Kidney (tissue), 14 donors: ENCODE data around the gene ERI2. TPM values are rescaled to one million over a fixed set of nuclear protein-coding genes. Genes with fewer than 3 reads are reported as not detected.

Source experiments
- DNase-seq, 5 donors: peaks; one replicate each; pipeline ENCODE4 v3.0.0-alpha.2; 2013 to 2020
- FAIRE-seq: peaks from 2 replicates; lab custom pipeline; 2012; peaks lifted over from hg19 to GRCh38; lab: Jason Lieb, UNC
- H3K27ac ChIP-seq, 2 donors: one replicate each; pipeline ENCODE4 v1.7.0; 2013; ENCODE audit warnings: low read depth in 2 of 2, low read length in 2 of 2, inconsistent platforms in 1 of 2
- H3K27me3 ChIP-seq: one replicate; pipeline ENCODE4 v1.7.1; 2013; ENCODE audit warnings: low read length, inconsistent platforms; ENCODE audit not compliant: control insufficient read depth, insufficient read depth
- H3K36me3 ChIP-seq, 3 donors: one replicate each; pipeline versions ENCODE4 v1.7.0 to v1.7.1; 2013; ENCODE audit warnings: low read length in 3 of 3, control low read depth in 1 of 3, inconsistent platforms in 1 of 3; ENCODE audit not compliant: insufficient read depth in 3 of 3, control insufficient read depth in 2 of 3
- H3K4me1 ChIP-seq, 3 donors: one replicate each; pipeline versions ENCODE4 v1.7.0 to v1.7.1; 2013; ENCODE audit warnings: low read length in 3 of 3, inconsistent platforms in 1 of 3, low read depth in 1 of 3; ENCODE audit not compliant: control insufficient read depth in 2 of 3, insufficient read depth in 2 of 3
- H3K4me3 ChIP-seq, 3 donors: one replicate each; pipeline versions ENCODE4 v1.7.0 to v1.8.1; 2013; ENCODE audit warnings: low read length in 3 of 3, control low read depth in 1 of 3, inconsistent platforms in 1 of 3
- H3K9ac ChIP-seq, 3 donors: one replicate each; pipeline versions ENCODE4 v1.7.0 to v1.7.1; 2013; ENCODE audit warnings: low read length in 3 of 3, control low read depth in 1 of 3, inconsistent platforms in 1 of 3
- H3K9me3 ChIP-seq, 3 donors: one replicate each; pipeline versions ENCODE4 v1.7.0 to v1.7.1; 2013; ENCODE audit warnings: low read length in 3 of 3, control low read depth in 1 of 3, inconsistent platforms in 1 of 3; ENCODE audit not compliant: control insufficient read depth in 2 of 3, insufficient read depth in 1 of 3
- intact Hi-C: fragments of 100-400 bp; cut with DNase I; formaldehyde crosslinking; loops from one replicate; pipeline ENCODE4 v1.11.1; 2022
- polyA plus RNA-seq: library from polyadenylated mRNA; stranded (reverse); fragments of 350-450 nt; fragmentation: Illumina TruSeq; extraction: RNeasy Lipid Tissue Mini Kit (QIAGEN cat#74804); gene quantifications from one replicate; pipeline ENCODE4 v1.2.3, GENCODE V29; 2014; ENCODE audit warnings: low read depth, low replicate concordance; ENCODE audit not compliant: insufficient read depth
- total RNA-seq: library from RNA; stranded (reverse); fragmentation: NEBNext Ultra II Directional; extraction: Animal tissue kit (Norgen Biotek cat#: 25700); gene quantifications from one replicate; pipeline ENCODE4 v1.2.1, GENCODE V29; 2021
- TF ChIP-seq, protein P1 (sequence below): IDR thresholded peaks from 3 replicates; pipeline ENCODE4 v1.5.1; 2012; ENCODE audit warnings: mild to moderate bottlenecking, moderate library complexity, borderline replicate concordance; ENCODE audit not compliant: insufficient read depth; ENCODE audit errors: extremely low read depth
- donor health status: control.
- donor health status: control.
- donor health status: control.
- donor health status: control.
- donor health status: control.
- donor health status: DM: yes; HTN: yes; CAD: no.
- donor health status: Normal renal cell carcinoma (clear cell type).

Gene ERI2
- total and polyA plus RNA-seq, 2 donors from 2014 or later, result 7.1 to 14.3 TPM

DNA sequence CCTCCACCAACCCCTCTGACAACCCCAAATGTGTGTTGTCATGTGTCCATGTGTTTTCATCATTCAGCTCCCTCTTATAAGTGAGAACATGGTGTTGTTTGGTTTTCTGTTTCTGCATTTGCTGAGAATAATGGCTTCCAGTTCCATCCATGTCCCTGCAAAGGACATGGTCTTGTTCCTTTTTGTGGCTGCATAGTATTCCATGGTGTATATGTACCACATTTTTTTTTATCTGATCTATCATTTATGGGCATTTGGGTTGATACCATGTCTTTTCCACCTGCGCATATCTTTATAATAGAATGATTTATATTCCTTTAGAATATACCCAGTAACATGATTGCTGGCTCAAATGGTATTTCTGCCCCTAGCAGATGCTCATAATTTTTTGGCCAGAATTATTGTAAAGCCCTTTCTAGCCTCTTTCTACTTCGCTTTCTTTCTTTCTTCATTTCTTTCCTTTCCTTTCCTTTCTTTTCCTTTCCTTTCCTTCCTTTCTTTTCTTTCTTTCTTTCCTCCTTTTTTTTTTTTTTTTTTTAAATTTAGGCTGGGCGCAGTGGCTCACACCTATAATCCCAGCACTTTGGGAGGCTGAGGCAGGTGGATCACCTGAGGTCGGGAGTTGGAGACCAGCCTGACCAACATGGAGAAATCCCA is 12.8 kb upstream of the ERI2 start:
- Histone ChIP-seq H3K36me3 (no peaks in the 10 kb centered on the region), H3K9ac (no peak overlapping the region), H3K27ac (no peak overlapping the region), H3K9me3 (no peaks in the 10 kb centered on the region), H3K27me3 (no peaks in the 10 kb centered on the region), H3K4me1 (no peaks in the 10 kb centered on the region), H3K4me3 (no peak overlapping the region)
- DNase-seq, result no peak
- intact Hi-C loops, result no loop called here
- TF ChIP-seq, protein P1, sequence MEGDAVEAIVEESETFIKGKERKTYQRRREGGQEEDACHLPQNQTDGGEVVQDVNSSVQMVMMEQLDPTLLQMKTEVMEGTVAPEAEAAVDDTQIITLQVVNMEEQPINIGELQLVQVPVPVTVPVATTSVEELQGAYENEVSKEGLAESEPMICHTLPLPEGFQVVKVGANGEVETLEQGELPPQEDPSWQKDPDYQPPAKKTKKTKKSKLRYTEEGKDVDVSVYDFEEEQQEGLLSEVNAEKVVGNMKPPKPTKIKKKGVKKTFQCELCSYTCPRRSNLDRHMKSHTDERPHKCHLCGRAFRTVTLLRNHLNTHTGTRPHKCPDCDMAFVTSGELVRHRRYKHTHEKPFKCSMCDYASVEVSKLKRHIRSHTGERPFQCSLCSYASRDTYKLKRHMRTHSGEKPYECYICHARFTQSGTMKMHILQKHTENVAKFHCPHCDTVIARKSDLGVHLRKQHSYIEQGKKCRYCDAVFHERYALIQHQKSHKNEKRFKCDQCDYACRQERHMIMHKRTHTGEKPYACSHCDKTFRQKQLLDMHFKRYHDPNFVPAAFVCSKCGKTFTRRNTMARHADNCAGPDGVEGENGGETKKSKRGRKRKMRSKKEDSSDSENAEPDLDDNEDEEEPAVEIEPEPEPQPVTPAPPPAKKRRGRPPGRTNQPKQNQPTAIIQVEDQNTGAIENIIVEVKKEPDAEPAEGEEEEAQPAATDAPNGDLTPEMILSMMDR, result no peak
- no peak for FAIRE-seq

- intact Hi-C loops, result no loop called here
- no peak for FAIRE-seq
Measured at GRCh38 chr16:20814784-20815183, 8.5 kb upstream of the ERI2 start.

GRCh38 chr16:20812510-20812909 is 6.2 kb upstream of the ERI2 start:
- intact Hi-C loops, result no loop called here
- H3K27ac ChIP-seq, result no peak overlapping the region
- H3K36me3 ChIP-seq, result no peaks in the 10 kb centered on the region
- no peak for FAIRE-seq
- H3K4me1 ChIP-seq, result no peaks in the 10 kb centered on the region
- H3K27me3 ChIP-seq, result no peaks in the 10 kb centered on the region
- TF ChIP-seq, protein P1, result no peak
- no peak overlapping the region for H3K9ac ChIP-seq
- no peak for DNase-seq
- H3K4me3 ChIP-seq, result no peak overlapping the region
- no peaks in the 10 kb centered on the region for H3K9me3 ChIP-seq

More at GRCh38 chr16:20814784-20815183, 8.5 kb upstream of the ERI2 start:
- Histone ChIP-seq H3K27me3 (no peaks in the 10 kb centered on the region), H3K4me3 (no peak overlapping the region), H3K36me3 (no peaks in the 10 kb centered on the region), H3K9me3 (no peaks in the 10 kb centered on the region), H3K27ac (no peak overlapping the region), H3K4me1 (no peaks in the 10 kb centered on the region), H3K9ac (no peak overlapping the region)
- TF ChIP-seq, protein P1, result no peak
- no peak for DNase-seq
